A673 (cell line): ENCODE measurements around the gene MTCH1.

Experiments
- EZH2 ChIP-seq: fragments of 200-600 bp; sonication (generic); IDR thresholded peaks from 2 replicates; pipeline ENCODE4 v1.6.1; 2017; ENCODE audit warnings: borderline replicate concordance, low read depth, mild to moderate bottlenecking, mixed read lengths, antibody characterized with exemption, low read length; ENCODE audit not compliant: poor library complexity, severe bottlenecking
- TF ChIP-seq, protein P1 (sequence below): fragments of 300-800, 200-600 bp; sonication (generic); conservative IDR thresholded peaks from 2 replicates; pipeline ENCODE4 v1.5.1; 2017; ENCODE audit warnings: low read depth, mild to moderate bottlenecking, antibody characterized with exemption, low read length, moderate library complexity, mixed read lengths

GRCh38 chr6:37021356-37022129 lies 35.5 kb upstream of the MTCH1 start:
- TF ChIP-seq, protein P1, sequence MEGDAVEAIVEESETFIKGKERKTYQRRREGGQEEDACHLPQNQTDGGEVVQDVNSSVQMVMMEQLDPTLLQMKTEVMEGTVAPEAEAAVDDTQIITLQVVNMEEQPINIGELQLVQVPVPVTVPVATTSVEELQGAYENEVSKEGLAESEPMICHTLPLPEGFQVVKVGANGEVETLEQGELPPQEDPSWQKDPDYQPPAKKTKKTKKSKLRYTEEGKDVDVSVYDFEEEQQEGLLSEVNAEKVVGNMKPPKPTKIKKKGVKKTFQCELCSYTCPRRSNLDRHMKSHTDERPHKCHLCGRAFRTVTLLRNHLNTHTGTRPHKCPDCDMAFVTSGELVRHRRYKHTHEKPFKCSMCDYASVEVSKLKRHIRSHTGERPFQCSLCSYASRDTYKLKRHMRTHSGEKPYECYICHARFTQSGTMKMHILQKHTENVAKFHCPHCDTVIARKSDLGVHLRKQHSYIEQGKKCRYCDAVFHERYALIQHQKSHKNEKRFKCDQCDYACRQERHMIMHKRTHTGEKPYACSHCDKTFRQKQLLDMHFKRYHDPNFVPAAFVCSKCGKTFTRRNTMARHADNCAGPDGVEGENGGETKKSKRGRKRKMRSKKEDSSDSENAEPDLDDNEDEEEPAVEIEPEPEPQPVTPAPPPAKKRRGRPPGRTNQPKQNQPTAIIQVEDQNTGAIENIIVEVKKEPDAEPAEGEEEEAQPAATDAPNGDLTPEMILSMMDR, result peak; percentile 58
- no peak for TF ChIP-seq EZH2
